ENCODE data around the gene GAP43. TPM values are rescaled to one million over a fixed set of nuclear protein-coding genes. Genes with fewer than 3 reads are reported as not detected.
A peak's percentile ranks its signal among the peaks of the same experiment; 100 is the strongest.

Gene GAP43
- total and polyA plus RNA-seq, 10 donors = 0.14 to 0.38 (median 0.20) TPM; not detected in 7

GRCh38 chr3:115580566-115580965 lies 42.7 kb upstream of the GAP43 start:
- WGBS, 5 donors = 47 to 73% (median 55%) methylated on average over 1 of the region's 1 CpG

GRCh38 chr3:115581362-115582135 lies 41.8 kb upstream of the GAP43 start:
- H3K36me3 ChIP-seq = no peaks in the 10 kb centered on the region
- TF ChIP-seq POLR2AphosphoS5 (IDR thresholded peaks at IDR 0.05) (no peak), POLR2A (IDR thresholded peaks at IDR 0.05) (no peak), CTCF (IDR thresholded peaks at IDR 0.05 in 8 of 11, conservative IDR thresholded peaks at IDR 0.05 in 3 of 11) (no peak)
- 78 to 92% (median 89%) methylated on average over 8 of the region's 8 CpGs for WGBS, 5 donors
- H3K27me3 ChIP-seq (replicated peaks in 1 of 7) = no peaks in the 10 kb centered on the region
- no peak for DNase-seq
- H3K4me1 ChIP-seq = peaks cover 0 to 16% (median 5%) of the 10 kb centered on the region in 6 donors
- intact Hi-C loops (cut with DNase I; ENCODE audit: low total_unique reads) = no loop called here
- no peaks in the 10 kb centered on the region for H3K9me3 ChIP-seq
- no peak overlapping the region for H3K4me3 ChIP-seq
- no peak overlapping the region for H3K27ac ChIP-seq

More at GRCh38 chr3:115580566-115580965, 42.7 kb upstream of the GAP43 start:
- H3K4me3 ChIP-seq = no peak overlapping the region
- H3K27me3 ChIP-seq (replicated peaks in 1 of 7) = no peaks in the 10 kb centered on the region
- peak overlapping the region in 3 of 8 donors; percentile 13 to 22 (median 18) for H3K27ac ChIP-seq
- intact Hi-C loops (cut with DNase I; ENCODE audit: low total_unique reads) = no loop called here
- no peak for TF ChIP-seq POLR2A (IDR thresholded peaks at IDR 0.05)
- no peak for TF ChIP-seq CTCF (IDR thresholded peaks at IDR 0.05 in 8 of 11, conservative IDR thresholded peaks at IDR 0.05 in 3 of 11)
- TF ChIP-seq POLR2AphosphoS5 (IDR thresholded peaks at IDR 0.05) = no peak
- no peaks in the 10 kb centered on the region for H3K36me3 ChIP-seq
- no peaks in the 10 kb centered on the region for H3K9me3 ChIP-seq
- DNase-seq = no peak
- peaks cover 0 to 16% (median 5%) of the 10 kb centered on the region in 6 donors for H3K4me1 ChIP-seq

GRCh38 chr3:115588201-115589115 lies 34.9 kb upstream of the GAP43 start:
- DNase-seq = no peak
- 83 to 90% (median 89%) methylated on average over 5 of the region's 5 CpGs for WGBS, 5 donors
- intact Hi-C loops (cut with DNase I; ENCODE audit: low total_unique reads) = no loop called here
- Histone ChIP-seq H3K27me3 (replicated peaks in 1 of 7) (peaks cover 0 to 7% (median 0%) of the 10 kb centered on the region in 7 donors), H3K27ac (no peak overlapping the region), H3K4me3 (no peak overlapping the region), H3K9me3 (peaks cover 0 to 2% (median 0%) of the 10 kb centered on the region in 8 donors), H3K36me3 (no peaks in the 10 kb centered on the region), H3K4me1 (no peaks in the 10 kb centered on the region)
- TF ChIP-seq POLR2A (IDR thresholded peaks at IDR 0.05) (no peak), POLR2AphosphoS5 (IDR thresholded peaks at IDR 0.05) (no peak), CTCF (IDR thresholded peaks at IDR 0.05 in 8 of 11, conservative IDR thresholded peaks at IDR 0.05 in 3 of 11) (no peak)
